Measurements from ENCODE around the gene FAM163B.

Gene FAM163B

GRCh38 chr9:133578524-133579441 lies 30.4 kb downstream of the FAM163B start:
- DNase-seq (ENCODE audit: low read depth), result no peak
- TF ChIP-seq CTCF (conservative IDR thresholded peaks at IDR 0.05; ENCODE audit: low read length), result no peak
- no peak overlapping the region for H3K4me3 ChIP-seq (ENCODE audit: low read length)

- TF ChIP-seq CTCF (conservative IDR thresholded peaks at IDR 0.05; ENCODE audit: low read length), result no peak
- no peak for DNase-seq (ENCODE audit: low read depth)
- no peak overlapping the region for H3K4me3 ChIP-seq (ENCODE audit: low read length)
These were observed 31.5 kb downstream of the FAM163B start for GRCh38 chr9:133577737-133578112.

- TF ChIP-seq CTCF (conservative IDR thresholded peaks at IDR 0.05; ENCODE audit: low read length), result no peak
- H3K4me3 ChIP-seq (ENCODE audit: low read length), result no peak overlapping the region
- no peak for DNase-seq (ENCODE audit: low read depth)
These were observed 32.1 kb downstream of the FAM163B start for GRCh38 chr9:133576875-133577736.

- no peak for DNase-seq (ENCODE audit: low read depth)
- TF ChIP-seq CTCF (conservative IDR thresholded peaks at IDR 0.05; ENCODE audit: low read length), result no peak
- H3K4me3 ChIP-seq (ENCODE audit: low read length), result no peak overlapping the region
These were observed 32.9 kb downstream of the FAM163B start for GRCh38 chr9:133576031-133576874.

GRCh38 chr9:133575186-133576030 lies 33.8 kb downstream of the FAM163B start:
- H3K4me3 ChIP-seq (ENCODE audit: low read length), result no peak overlapping the region
- TF ChIP-seq CTCF (conservative IDR thresholded peaks at IDR 0.05; ENCODE audit: low read length), result no peak
- no peak for DNase-seq (ENCODE audit: low read depth)

GRCh38 chr9:133574771-133575170 lies 34.4 kb downstream of the FAM163B start:
- no peak overlapping the region for H3K4me3 ChIP-seq (ENCODE audit: low read length)
- TF ChIP-seq CTCF (conservative IDR thresholded peaks at IDR 0.05; ENCODE audit: low read length), result no peak
- no peak for DNase-seq (ENCODE audit: low read depth)

All from AG10803 (cell line).